22Rv1 (cell line): ENCODE results near the gene YPEL5.

Source experiments
- CTCF ChIP-seq: fragments of 450-650 bp; IDR thresholded peaks from 2 replicates; pipeline ENCODE4 v1.5.1; 2017; ENCODE audit warnings: mild to moderate bottlenecking
- ZFX ChIP-seq: fragments of 450-650 bp; IDR thresholded peaks from 2 replicates; pipeline ENCODE4 v1.6.1; 2017; ENCODE audit warnings: antibody characterized with exemption, borderline replicate concordance

DNA sequence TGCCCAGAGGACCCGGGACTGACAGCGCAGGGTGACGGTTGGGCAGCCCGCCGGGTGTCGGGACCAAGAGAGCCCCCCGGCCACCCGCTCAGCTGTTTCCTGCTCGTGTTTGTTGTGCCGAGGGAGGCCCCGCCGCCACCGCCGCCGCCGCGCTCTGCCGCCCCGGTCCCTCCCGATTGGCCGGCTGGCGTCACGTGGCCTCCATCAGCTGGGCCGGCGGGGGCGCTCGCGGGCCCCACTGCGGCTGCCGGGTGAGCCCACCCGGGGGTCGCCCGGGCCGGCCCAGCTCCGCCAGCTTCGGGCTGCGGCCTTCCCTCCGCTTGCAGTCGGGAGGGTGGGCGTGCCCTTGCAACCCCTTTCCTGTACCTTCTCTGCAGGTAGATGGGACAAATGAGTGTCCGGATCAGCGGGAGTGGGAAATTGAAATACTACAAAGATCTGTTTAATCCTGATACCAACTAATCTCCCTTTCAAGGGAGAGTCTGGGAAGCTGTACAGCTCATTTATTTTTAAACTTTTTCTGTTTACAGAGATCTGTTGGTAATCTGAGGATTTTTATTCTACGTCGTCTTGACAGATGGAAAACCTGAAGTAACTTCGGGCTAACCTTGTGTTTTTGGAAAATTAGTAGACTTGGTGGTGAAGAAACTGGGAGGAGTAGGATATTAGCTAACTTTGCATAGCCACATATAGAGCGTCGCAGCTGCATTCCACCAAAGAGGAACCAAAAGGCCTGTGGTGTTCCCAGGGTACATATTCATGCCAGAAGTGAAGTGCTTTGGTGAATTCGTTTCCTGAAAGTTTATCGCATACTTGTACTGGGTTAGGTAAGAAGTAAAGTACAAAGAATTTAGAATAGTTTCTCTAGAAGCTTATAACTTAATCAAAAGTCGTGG is 1.2 kb downstream of the YPEL5 start:
- TF ChIP-seq CTCF (peak; percentile 82), ZFX (no peak)
